NCI-H526 (cell line): Measurements from ENCODE around the gene SLC9A1.

ENCODE experiments used
- DNase-seq, 2 experiments: peaks; one replicate each; lab custom pipeline; 2025; lab: John Stamatoyannopoulos, UW

Gene SLC9A1

DNA sequence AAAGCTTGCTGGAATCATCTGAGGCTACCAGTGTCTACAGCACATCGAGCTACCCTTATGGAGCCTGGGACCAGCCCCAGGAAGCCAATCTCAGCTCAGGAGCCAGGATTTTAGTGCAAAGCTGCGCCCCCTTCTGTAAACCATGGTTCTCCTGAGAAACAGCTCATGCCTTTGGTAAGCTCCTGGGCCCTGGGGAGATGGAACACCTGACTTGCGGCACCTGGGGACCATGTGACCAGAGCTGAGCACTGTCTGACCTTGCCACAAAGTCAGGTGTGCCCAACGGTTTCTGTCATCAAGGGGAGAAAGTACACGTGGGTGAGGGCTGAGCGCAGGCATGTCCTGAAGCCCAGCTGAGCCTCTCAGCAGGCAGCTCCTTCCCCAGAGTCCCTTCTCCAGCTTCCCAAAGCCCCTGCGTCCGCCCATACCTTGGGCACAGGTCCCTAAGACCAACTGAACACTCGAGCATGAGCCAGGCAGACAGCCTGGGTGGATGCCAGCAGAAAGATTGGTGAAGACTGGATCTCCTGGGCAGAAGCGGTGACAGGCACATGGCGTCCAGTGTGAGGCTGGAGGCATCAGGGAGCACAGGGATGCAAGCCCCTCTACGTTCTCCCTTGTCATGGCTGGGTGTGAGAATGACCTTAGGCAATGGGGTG, 84.4 kb downstream of the SLC9A1 start:
- DNase-seq = peak; percentile 46 to 85

DNA sequence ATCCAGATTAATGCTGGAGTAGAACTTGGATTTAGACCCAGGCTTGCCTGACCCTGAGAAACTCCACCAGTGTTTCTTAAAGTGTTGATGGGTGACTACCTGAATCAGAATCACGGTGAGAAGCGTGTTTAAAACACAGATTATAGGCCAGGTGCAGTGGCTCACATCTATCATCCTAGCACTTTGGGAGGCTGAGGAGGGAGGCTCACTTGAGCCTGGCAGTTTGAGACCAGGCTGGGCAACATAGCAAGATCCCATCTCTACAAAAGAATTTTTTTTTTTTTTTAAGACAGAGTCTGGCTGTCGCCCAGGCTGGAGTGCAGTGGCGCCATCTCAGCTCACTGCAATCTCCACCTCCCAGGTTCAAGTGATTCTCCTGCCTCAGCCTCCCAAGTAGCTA, 86.0 kb downstream of the SLC9A1 start:
- DNase-seq = no peak

DNA sequence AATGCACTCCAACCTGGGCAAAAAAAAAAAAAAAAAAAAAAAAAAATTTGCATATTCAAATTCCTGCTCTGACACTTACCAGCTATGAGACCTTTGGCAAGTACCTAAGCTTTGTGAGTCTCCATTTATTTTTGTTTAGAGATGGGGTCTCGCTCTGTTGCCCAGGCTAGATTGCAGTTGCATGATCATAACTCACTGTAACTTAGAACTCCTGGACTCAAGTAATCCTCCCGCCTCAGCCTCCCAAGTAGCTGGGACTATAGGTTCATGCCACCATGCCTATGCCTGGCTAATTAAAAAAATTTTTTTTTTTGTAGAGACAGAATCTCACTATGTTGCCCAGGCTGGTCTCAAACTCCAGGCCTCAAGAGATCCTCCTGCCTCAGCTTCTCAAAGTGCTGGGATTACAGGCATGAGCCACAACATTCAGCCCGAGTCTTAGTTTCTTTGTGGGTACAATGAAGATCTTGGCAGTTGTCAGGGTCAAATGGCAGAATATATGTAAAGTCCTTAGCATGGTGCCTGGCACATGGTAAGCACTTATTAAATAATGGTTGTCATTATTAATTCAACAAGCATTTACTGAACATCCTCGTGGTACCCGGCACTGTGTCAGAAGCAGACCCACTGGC, 88.8 kb downstream of the SLC9A1 start:
- DNase-seq = peak; percentile 26 to 61

DNA sequence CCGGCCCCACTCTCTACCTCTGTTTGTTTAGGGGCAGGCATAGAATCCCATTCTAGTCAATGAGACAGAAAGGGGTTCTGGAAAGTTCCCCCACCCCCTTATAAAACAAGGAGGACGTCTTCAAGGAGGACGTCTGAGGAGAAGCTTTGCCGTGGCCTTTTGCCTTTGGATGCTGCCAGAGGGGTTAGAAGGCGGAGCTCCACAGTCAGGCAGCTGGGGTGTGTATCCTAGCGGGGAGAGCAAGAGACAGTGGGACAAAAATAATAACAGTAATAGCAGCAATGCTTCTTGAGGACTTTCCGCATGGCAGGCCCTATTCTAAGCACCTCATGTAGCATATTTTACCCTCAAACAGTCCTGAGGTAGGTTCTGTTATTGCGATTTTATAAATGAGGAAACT, 94.0 kb downstream of the SLC9A1 start:
- no peak for DNase-seq

DNA sequence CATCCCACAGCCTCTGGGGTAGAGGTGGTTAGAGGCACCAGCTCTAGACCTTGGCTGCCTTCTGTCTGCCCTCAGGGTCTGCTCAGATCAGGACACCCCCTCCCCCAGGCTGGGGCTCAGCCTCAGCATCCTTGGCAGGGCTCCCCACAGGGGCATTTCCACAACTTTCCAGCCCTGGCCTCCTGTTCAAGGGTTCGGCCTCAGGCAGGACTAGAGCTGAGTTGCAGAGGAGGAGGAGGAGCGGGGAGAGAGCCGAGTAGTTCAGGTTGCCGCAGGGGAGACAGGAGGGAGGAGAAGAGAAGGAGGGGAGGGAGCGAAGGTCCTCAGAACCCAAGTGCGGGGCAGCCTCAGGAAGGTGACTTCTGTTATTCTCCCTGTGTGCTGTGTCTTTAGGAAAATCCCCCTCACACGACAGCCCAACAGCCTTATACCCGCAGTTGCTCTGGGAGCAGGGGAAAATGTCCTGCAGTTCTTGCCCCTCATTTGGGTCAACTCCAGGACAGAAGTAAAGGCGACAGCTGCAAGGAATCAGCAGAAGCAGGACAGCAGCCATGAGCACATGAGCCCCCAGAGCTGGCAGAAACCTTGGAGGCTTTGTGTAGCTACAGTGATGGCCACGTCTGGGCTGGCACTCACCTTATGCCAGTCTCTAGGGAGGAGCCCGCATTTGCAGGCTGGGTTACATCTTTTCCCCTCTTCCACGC, 95.8 kb downstream of the SLC9A1 start:
- DNase-seq = peak; percentile 6 to 47

- DNase-seq = peak; percentile 88 to 91
These were observed 96.9 kb downstream of the SLC9A1 start for GRCh38 chr1:27057801-27058625.

GRCh38 chr1:27057389-27057788, 97.5 kb downstream of the SLC9A1 start:
- DNase-seq = peak; percentile 38 to 58

GRCh38 chr1:27053977-27054753, 100.8 kb downstream of the SLC9A1 start:
- no peak for DNase-seq

- DNase-seq = no peak
These were observed 102.4 kb downstream of the SLC9A1 start for GRCh38 chr1:27052527-27052926.

- DNase-seq = peak; percentile 70 to 73
These were observed 105.3 kb downstream of the SLC9A1 start for GRCh38 chr1:27049607-27050006.

- DNase-seq = no peak
These were observed 105.8 kb downstream of the SLC9A1 start for GRCh38 chr1:27049100-27049499.
